ENCODE results near the gene MYO7B. TPM values are rescaled to one million over a fixed set of nuclear protein-coding genes. Genes with fewer than 3 reads are reported as not detected.
"Not testable (repeated sequence)": the region's sequence is repeated elsewhere in the genome, so short reads cannot be mapped to it uniquely, and the experiment has no call there.

The MYO7B gene
- total RNA-seq, 6 experiments from 2014 or later: 0.74 to 1.3 (median 0.98) TPM

- H3K27me3 Mint-ChIP-seq (ENCODE audit: insufficient read depth): peaks cover 37% of the 10 kb centered on the region
- H3K4me3 Mint-ChIP-seq: no peak overlapping the region
- TF ChIP-seq CTCF (IDR thresholded peaks at IDR 0.05): no peak
- no peaks in the 10 kb centered on the region for H3K36me3 Mint-ChIP-seq (ENCODE audit: low read depth)
- DNase-seq: no peak
- no peaks in the 10 kb centered on the region for H3K4me1 Mint-ChIP-seq (ENCODE audit: low read depth)
- no peaks in the 10 kb centered on the region for H3K9me3 Mint-ChIP-seq
- H3K27ac Mint-ChIP-seq: no peak overlapping the region
Measured at GRCh38 chr2:127536707-127537541, 1.4 kb downstream of the MYO7B start.

- H3K4me3 Mint-ChIP-seq: no peak overlapping the region
- no peak for DNase-seq
- H3K27me3 Mint-ChIP-seq (ENCODE audit: insufficient read depth): peaks cover 40% of the 10 kb centered on the region
- H3K36me3 Mint-ChIP-seq (ENCODE audit: low read depth): no peaks in the 10 kb centered on the region
- H3K27ac Mint-ChIP-seq: no peak overlapping the region
- TF ChIP-seq CTCF (IDR thresholded peaks at IDR 0.05): no peak
- H3K4me1 Mint-ChIP-seq (ENCODE audit: low read depth): no peaks in the 10 kb centered on the region
- no peaks in the 10 kb centered on the region for H3K9me3 Mint-ChIP-seq
Measured at GRCh38 chr2:127537644-127538043, 2.2 kb downstream of the MYO7B start.

GRCh38 chr2:127541809-127542208, 6.3 kb downstream of the MYO7B start:
- Mint-ChIP-seq H3K4me3 (no peak overlapping the region), H3K9me3 (no peaks in the 10 kb centered on the region; the same call in 1 of the 2 replicates), H3K27me3 (ENCODE audit: insufficient read depth) (peaks cover 41% of the 10 kb centered on the region), H3K27ac (no peak overlapping the region), H3K36me3 (ENCODE audit: low read depth) (no peaks in the 10 kb centered on the region), H3K4me1 (ENCODE audit: low read depth) (no peaks in the 10 kb centered on the region)
- no peak for TF ChIP-seq CTCF (IDR thresholded peaks at IDR 0.05)
- no peak for DNase-seq

- Mint-ChIP-seq H3K27ac (no peak overlapping the region), H3K9me3 (no peaks in the 10 kb centered on the region; the same call in 1 of the 2 replicates), H3K4me3 (no peak overlapping the region), H3K4me1 (ENCODE audit: low read depth) (no peaks in the 10 kb centered on the region), H3K36me3 (ENCODE audit: low read depth) (no peaks in the 10 kb centered on the region), H3K27me3 (ENCODE audit: insufficient read depth) (peaks cover 41% of the 10 kb centered on the region)
- TF ChIP-seq CTCF (IDR thresholded peaks at IDR 0.05): no peak
- DNase-seq: no peak
Measured at GRCh38 chr2:127542231-127542630, 6.7 kb downstream of the MYO7B start.

- H3K27ac Mint-ChIP-seq, H3K4me3 Mint-ChIP-seq: not testable (repeated sequence)
- H3K27me3 Mint-ChIP-seq (ENCODE audit: insufficient read depth): peaks cover 37% of the 10 kb centered on the region
Measured at GRCh38 chr2:127543013-127543501, 7.6 kb downstream of the MYO7B start.

GRCh38 chr2:127545189-127545588, 9.7 kb downstream of the MYO7B start:
- H3K27me3 Mint-ChIP-seq (ENCODE audit: insufficient read depth): peaks cover 34% of the 10 kb centered on the region
- H3K4me3 Mint-ChIP-seq: no peak overlapping the region

More at GRCh38 chr2:127543013-127543501, 7.6 kb downstream of the MYO7B start:
- DNase-seq; H3K4me1 Mint-ChIP-seq (ENCODE audit: low read depth); H3K9me3 Mint-ChIP-seq; H3K36me3 Mint-ChIP-seq (ENCODE audit: low read depth): not testable (repeated sequence)

More at GRCh38 chr2:127545189-127545588, 9.7 kb downstream of the MYO7B start:
- H3K36me3 Mint-ChIP-seq (ENCODE audit: low read depth): no peaks in the 10 kb centered on the region
- no peak for DNase-seq
- no peak for TF ChIP-seq CTCF (IDR thresholded peaks at IDR 0.05)
- H3K9me3 Mint-ChIP-seq: no peaks in the 10 kb centered on the region; the same call in 1 of the 2 replicates
- H3K27ac Mint-ChIP-seq: no peak overlapping the region
- no peaks in the 10 kb centered on the region for H3K4me1 Mint-ChIP-seq (ENCODE audit: low read depth)

All from HFFc6 (cell line).